ENCODE results near the gene IL23R.

IL23R gene

GRCh38 chr1:67148516-67149178 lies 17.6 kb upstream of the IL23R start:
- DNase-seq (ENCODE audit: low spot score): no peak
- FAIRE-seq: no peak

- FAIRE-seq: no peak
- DNase-seq (ENCODE audit: low spot score): peak; percentile 74
These were observed 17.0 kb upstream of the IL23R start for GRCh38 chr1:67149179-67149770.

- FAIRE-seq: no peak
These were observed 15.3 kb upstream of the IL23R start for GRCh38 chr1:67150931-67151330.

DNA sequence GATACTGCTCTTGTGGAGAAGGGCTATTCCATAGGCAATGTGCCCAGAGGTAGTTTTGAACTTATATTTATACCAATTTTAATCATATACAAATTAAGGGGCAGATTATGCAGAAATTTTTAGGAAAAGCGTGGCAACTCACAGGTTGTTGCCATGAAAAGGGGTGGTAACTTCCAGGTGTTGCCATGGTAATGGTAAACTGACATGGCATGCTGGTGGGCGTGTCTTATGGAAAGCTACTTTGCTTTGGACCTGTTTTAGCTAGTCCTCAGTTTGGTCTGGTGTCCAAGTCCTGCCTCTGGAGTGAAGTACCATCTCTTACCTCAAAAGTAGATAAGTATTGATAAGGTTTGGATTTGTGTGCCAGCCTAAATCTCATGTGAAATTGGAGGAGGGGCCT lies 7.9 kb upstream of the IL23R start:
- FAIRE-seq: no peak
- no peak for DNase-seq (ENCODE audit: low spot score)

More at GRCh38 chr1:67150931-67151330, 15.3 kb upstream of the IL23R start:
- DNase-seq (ENCODE audit: low spot score): no peak

GRCh38 chr1:67159233-67159632 lies 7.0 kb upstream of the IL23R start:
- FAIRE-seq (no peak), DNase-seq (ENCODE audit: low spot score) (no peak)

DNA sequence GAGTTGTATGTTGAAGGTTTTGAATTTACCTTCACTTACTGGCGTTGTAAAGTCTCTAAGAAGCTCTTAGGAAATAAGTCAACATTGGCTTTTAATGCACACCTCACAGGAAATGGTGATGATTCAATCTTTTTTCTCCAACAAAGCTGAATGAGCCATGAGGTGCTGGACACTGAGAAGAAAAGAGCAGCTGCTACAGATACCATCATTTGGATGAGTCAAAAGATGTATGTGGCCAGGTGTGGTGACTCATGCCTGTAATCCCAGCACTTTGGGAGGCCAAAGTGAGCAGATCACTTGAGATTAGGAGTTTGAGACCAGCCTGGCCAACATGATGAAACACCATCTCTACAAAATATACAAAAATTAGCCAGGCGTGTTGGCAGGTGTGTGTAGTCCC lies 3.3 kb upstream of the IL23R start:
- DNase-seq (ENCODE audit: low spot score) (peak; percentile 63), FAIRE-seq (no peak)

DNA sequence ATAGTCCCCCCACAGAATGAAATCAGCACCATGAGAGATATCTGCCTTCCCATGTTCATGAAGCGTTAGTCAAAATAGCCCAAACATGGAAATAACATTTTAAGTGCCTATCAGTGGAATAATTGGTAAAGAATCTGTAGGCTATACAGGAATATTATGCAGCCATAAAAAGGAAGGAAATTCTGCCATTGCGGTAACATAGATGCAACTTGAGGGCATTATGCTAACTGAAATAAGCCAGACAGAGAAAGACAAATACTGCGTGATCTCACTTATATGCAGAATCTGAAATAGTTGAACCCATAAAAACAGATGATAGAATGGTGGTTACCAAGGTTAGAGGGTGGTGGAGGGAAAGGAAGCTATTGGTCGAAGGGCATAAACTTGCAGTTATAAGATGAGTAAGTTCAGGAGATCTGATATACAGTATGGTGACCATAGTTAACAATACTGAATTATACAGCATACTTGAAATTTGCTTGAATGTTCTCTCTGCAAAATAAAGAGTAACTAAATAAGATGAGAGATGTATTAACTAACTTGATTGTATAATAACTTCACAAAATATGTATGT lies 699 bp upstream of the IL23R start:
- DNase-seq (ENCODE audit: low spot score) (no peak), FAIRE-seq (no peak)

- FAIRE-seq (no peak), DNase-seq (ENCODE audit: low spot score) (no peak)
These were observed 3.2 kb downstream of the IL23R start for GRCh38 chr1:67169496-67169895.

DNA sequence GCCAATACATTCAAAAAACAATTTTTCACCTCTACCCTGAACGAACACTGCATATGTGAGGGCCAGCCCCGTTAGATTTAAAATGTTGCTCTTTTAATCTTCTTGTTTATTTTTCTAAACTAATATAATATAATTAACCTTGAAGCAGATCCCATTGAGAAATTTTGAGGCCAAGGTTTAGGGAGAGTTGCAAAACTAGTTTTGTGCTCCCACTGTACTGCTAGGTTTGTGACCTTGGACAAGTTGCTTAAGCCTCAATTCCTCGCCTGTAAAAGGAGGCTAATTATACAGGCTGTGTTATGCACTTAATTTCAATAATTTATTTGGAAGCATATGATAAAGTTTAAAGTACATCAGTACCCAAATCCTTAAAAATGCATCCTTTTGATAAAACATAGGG lies 3.7 kb downstream of the IL23R start:
- no peak for FAIRE-seq
- DNase-seq (ENCODE audit: low spot score): no peak

DNA sequence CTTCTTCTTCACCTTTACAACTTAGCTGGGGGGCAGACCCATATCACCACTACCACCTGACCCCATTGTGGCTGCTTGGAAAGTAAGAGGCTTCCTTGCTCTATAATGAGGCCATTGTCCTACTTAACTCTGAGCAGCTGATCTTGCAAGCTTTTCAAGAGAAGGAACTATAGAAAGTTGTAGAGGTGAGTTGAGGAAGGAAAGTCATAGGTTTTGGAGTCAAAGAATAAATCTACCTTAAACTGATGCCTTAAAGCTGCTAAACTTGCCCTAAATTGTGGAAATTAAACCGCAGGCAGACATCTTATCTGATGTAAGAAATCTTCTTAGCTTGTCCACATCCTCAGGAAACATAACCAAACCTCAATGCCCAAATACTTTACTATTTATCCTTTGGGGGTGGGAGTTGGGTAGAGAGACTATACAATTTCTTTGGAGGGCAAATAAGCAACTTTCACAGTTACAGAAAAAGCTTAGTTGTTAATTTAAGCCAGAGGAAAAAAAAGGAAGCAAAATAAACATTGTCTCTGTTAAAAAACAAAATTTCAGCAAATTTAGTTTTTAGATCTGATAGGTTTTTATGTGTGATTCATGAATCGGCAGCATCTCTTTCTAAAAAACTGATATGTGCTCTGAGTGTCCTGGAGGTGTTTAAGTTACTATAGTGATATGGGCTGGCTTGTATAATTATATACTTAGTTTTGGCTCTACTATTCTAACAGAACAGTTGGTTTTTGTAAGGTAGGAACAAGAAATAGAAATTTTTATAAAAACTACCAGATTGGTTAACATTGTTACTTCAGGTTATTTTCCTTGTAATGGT lies 4.7 kb downstream of the IL23R start:
- FAIRE-seq: no peak
- no peak for DNase-seq (ENCODE audit: low spot score)

DNA sequence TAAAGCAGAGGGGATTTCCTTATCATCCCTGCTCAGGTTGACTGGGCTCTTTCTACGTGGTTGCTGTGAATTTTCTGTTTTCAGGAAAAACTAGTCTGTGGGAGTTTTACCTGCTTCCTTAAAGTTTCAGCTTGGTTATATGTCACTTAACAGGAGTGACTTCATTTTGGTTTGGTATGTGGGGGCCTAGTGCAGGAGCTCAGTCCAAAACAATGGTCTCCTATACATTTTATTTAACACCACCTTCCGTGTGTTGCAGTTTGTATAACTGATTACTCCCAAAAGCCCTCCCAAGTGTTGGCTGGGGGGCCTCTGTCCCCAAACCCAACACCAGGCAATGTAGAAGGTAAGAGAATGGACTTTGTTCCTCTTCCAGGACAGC lies 5.3 kb downstream of the IL23R start:
- DNase-seq (ENCODE audit: low spot score) (no peak), FAIRE-seq (no peak)

GRCh38 chr1:67171978-67172377 lies 5.7 kb downstream of the IL23R start:
- FAIRE-seq (no peak), DNase-seq (ENCODE audit: low spot score) (no peak)

DNA sequence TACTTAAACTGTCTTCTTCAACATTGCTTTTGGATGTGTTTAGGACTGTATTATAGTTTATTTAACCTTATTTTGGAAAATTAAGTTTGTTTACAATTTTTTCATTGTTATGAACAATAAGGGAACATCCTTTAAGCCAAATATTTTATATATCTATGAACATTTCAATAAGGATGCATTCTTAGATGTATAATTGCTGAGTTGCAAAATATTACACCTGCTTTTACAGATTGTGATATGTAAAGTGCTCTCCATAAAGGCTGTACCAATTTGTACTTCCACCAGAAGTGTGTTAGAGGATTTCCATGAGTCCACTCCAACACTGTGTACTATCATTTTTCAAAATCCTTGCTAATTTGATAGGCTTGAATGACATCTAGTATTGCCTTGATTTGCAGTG lies 7.7 kb downstream of the IL23R start:
- DNase-seq (ENCODE audit: low spot score) (no peak), FAIRE-seq (no peak)

GRCh38 chr1:67174716-67175284 lies 8.5 kb downstream of the IL23R start:
- DNase-seq (ENCODE audit: low spot score): no peak
- no peak for FAIRE-seq

DNA sequence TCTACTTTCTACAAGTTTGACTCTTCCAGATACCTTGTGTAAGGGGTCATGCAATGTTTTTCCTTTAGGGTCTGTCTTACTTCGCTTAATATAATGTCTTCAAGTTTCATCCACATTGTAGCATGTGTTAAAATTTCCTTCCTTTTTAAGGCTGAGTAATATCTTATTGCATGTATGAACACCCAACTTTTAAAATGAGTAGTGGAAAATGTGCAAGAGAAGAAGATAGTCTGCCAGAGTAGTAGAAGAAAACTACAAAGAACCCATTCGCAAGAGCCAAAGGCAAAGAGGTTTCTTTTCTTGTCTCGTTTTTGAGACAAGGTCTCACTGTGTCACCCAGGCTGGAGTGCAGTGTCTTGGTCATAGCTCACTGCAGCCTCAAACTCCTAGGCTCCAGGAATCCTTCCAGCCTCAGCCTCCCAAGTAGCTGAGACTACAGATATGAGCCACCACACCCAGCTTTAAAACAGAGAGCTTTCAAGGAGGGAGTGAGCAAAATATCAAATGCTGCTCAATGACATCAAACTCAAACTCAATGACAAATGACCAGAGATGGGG lies 9.4 kb downstream of the IL23R start:
- DNase-seq (ENCODE audit: low spot score): no peak
- no peak for FAIRE-seq

GRCh38 chr1:67184838-67185421 lies 18.7 kb downstream of the IL23R start:
- FAIRE-seq (no peak), DNase-seq (ENCODE audit: low spot score) (no peak)

- FAIRE-seq (no peak), DNase-seq (ENCODE audit: low spot score) (no peak)
These were observed 21.9 kb downstream of the IL23R start for GRCh38 chr1:67188137-67188536.

DNA sequence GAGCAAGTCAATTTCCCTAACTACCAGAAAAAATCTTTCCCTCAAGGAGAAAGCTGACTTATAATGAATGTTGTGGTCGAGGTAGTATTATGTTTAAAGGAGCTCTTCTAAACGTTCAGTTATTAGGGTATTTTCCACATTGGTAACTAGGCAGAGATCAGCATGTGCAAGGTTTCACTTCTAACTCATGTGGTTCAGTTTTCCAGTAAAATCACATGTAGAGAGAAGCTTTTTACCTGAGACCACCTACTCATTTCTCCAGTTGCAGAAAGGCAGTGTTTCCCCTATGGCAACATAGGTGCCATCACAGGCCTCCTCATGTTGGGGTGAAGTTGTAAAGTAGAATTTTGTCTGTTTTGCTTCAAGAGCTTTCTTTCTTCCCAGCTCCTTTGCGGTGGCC lies 23.7 kb downstream of the IL23R start:
- FAIRE-seq: no peak
- no peak for DNase-seq (ENCODE audit: low spot score)

DNA sequence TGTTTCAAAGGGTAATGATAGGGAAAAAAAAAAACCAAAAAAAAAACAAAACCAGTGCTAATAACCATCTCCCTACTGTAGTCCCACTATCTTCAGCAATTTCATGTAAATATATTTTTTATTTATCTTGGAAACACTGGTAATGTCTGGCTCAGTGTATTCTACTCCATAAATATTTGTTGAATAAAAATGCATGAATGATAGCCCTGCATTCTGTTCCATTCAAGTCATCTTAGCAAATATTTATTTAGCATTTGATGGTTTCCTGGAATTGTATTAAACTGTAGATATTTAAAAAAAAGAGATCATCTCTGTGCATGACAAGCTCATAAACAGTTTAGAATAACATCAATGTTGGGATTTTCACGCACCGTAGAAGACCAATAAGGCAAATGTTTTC lies 24.2 kb downstream of the IL23R start:
- DNase-seq (ENCODE audit: low spot score) (no peak), FAIRE-seq (no peak)

- FAIRE-seq (no peak), DNase-seq (ENCODE audit: low spot score) (no peak)
These were observed 24.7 kb downstream of the IL23R start for GRCh38 chr1:67190942-67191341.

Measured in urothelium cell line (cell line).